GM23338 (cell line): ENCODE data around the gene EPHA6. TPM values are rescaled to one million over a fixed set of nuclear protein-coding genes. Genes with fewer than 3 reads are reported as not detected.

Experiments
- ATAC-seq: fragments of 200-7000 bp; cut with Tn5 transposase; 3 replicates; pipeline ENCODE4 v1.9.1; 2020
- DNase-seq: peaks from one replicate; pipeline ENCODE4 v3.0.0-alpha.2; 2015; ENCODE audit warnings: low spot score
- H2AFZ ChIP-seq: fragments of 200-600 bp; sonication (generic); 2 replicates; pipeline ENCODE4 v1.8.0; 2016; ENCODE audit warnings: antibody characterized with exemption, mild to moderate bottlenecking, moderate library complexity
- H3F3A ChIP-seq: fragments of 200-600 bp; sonication (generic); replicated peaks from 2 replicates; pipeline ENCODE4 v1.8.0; 2017; ENCODE audit warnings: antibody characterized with exemption, mixed run types, low read depth
- H3K27ac ChIP-seq: fragments of 200-600 bp; sonication (generic); 2 replicates; pipeline ENCODE4 v1.6.1; 2016; ENCODE audit warnings: low read depth
- H3K27me3 ChIP-seq: fragments of 200-600 bp; sonication (generic); 2 replicates; pipeline ENCODE4 v1.8.0; 2016; ENCODE audit warnings: mild to moderate bottlenecking, mixed run types, moderate library complexity; ENCODE audit not compliant: insufficient read depth
- H3K36me3 ChIP-seq: fragments of 200-600 bp; sonication (generic); 2 replicates; pipeline ENCODE4 v1.8.0; 2016; ENCODE audit warnings: mild to moderate bottlenecking; ENCODE audit not compliant: insufficient read depth
- H3K4me1 ChIP-seq: fragments of 200-600 bp; sonication (generic); 2 replicates; pipeline ENCODE4 v1.8.0; 2016; ENCODE audit warnings: mild to moderate bottlenecking, moderate library complexity; ENCODE audit not compliant: insufficient read depth
- H3K4me2 ChIP-seq: fragments of 200-600 bp; sonication (generic); 2 replicates; pipeline ENCODE4 v1.7.1; 2017; ENCODE audit warnings: mixed run types
- H3K4me3 ChIP-seq: fragments of 200-600 bp; sonication (generic); 2 replicates; pipeline ENCODE4 v1.6.1; 2016; ENCODE audit warnings: mixed run types
- H3K79me2 ChIP-seq: fragments of 200-600 bp; sonication (generic); replicated peaks from 2 replicates; pipeline ENCODE4 v1.8.0; 2017; ENCODE audit warnings: mild to moderate bottlenecking; ENCODE audit not compliant: insufficient read depth
- H3K9me2 ChIP-seq: fragments of 200-600 bp; sonication (generic); 2 replicates; pipeline ENCODE4 v1.8.0; 2017; ENCODE audit not compliant: insufficient read depth
- H4K20me1 ChIP-seq: fragments of 200-600 bp; sonication (generic); replicated peaks from 2 replicates; pipeline ENCODE4 v1.8.0; 2017; ENCODE audit warnings: mild to moderate bottlenecking; ENCODE audit not compliant: insufficient read depth
- H3K27ac Mint-ChIP-seq: 2 replicates; pipeline ENCODE4 v1.8.0; 2020; ENCODE audit warnings: inconsistent platforms, mild to moderate bottlenecking, moderate library complexity, mixed read lengths
- H3K27me3 Mint-ChIP-seq: 3 replicates; pipeline ENCODE4 v1.8.0; 2022; ENCODE audit warnings: low read depth, mild to moderate bottlenecking, moderate library complexity, mixed read lengths, inconsistent platforms; ENCODE audit not compliant: insufficient read depth, poor library complexity
- H3K36me3 Mint-ChIP-seq: 3 replicates; pipeline ENCODE4 v1.8.0; 2021; ENCODE audit warnings: low read depth, mild to moderate bottlenecking, inconsistent platforms, moderate library complexity, mixed read lengths
- H3K4me1 Mint-ChIP-seq: 3 replicates; pipeline ENCODE4 v1.8.0; 2020; ENCODE audit warnings: mild to moderate bottlenecking, inconsistent platforms, mixed read lengths
- H3K4me3 Mint-ChIP-seq: 3 replicates; pipeline ENCODE4 v1.8.0; 2021; ENCODE audit warnings: moderate library complexity, mild to moderate bottlenecking, inconsistent platforms, mixed read lengths
- H3K9me3 Mint-ChIP-seq: 3 replicates; pipeline ENCODE4 v1.8.0; 2020; ENCODE audit warnings: moderate library complexity, mild to moderate bottlenecking, inconsistent platforms, mixed read lengths
- CREB1 ChIP-seq: fragments of 250-450 bp; sonication (Bioruptor Pico); IDR thresholded peaks from 2 replicates; pipeline ENCODE4 v1.5.0; 2020; ENCODE audit warnings: low read depth, mild to moderate bottlenecking, moderate library complexity
- CTCF ChIP-seq, 2 experiments: fragments of 200-600 bp in 1 of 2; sonication (generic) in 1 of 2; conservative IDR thresholded peaks; 2 replicates each; pipeline versions ENCODE4 v1.5.1 to v1.6.1; 2016 to 2017; ENCODE audit warnings: antibody characterized with exemption in 2 of 2, low read depth in 2 of 2, mild to moderate bottlenecking in 2 of 2, moderate library complexity in 1 of 2
- ETS1 ChIP-seq: IDR thresholded peaks from 2 replicates; pipeline ENCODE4 v1.6.1; 2016; ENCODE audit warnings: antibody characterized with exemption
- EZH2 ChIP-seq: fragments of 200-600 bp; sonication (generic); IDR thresholded peaks from one replicate; pipeline ENCODE4 v1.8.0; 2017; ENCODE audit warnings: antibody characterized with exemption, mild to moderate bottlenecking, low read depth; ENCODE audit not compliant: unreplicated experiment
- EZH2phosphoT487 ChIP-seq: fragments of 200-600 bp; sonication (generic); IDR thresholded peaks from one replicate; pipeline ENCODE4 v1.8.1; 2018; ENCODE audit warnings: antibody characterized with exemption; ENCODE audit not compliant: unreplicated experiment
- JUNB ChIP-seq: IDR thresholded peaks from one replicate; pipeline ENCODE4 v1.6.1; 2016; ENCODE audit warnings: antibody characterized with exemption; ENCODE audit not compliant: unreplicated experiment
- NANOG ChIP-seq: IDR thresholded peaks from 2 replicates; pipeline ENCODE4 v1.6.1; 2016; ENCODE audit warnings: antibody characterized with exemption, borderline replicate concordance
- POLR2AphosphoS5 ChIP-seq: IDR thresholded peaks from 2 replicates; pipeline ENCODE4 v1.6.1; 2016; ENCODE audit warnings: antibody characterized with exemption, low read depth
- REST ChIP-seq: IDR thresholded peaks from one replicate; pipeline ENCODE4 v1.6.1; 2018; ENCODE audit warnings: antibody characterized with exemption; ENCODE audit not compliant: unreplicated experiment
- STAT1 ChIP-seq: IDR thresholded peaks from one replicate; pipeline ENCODE4 v1.6.1; 2016; ENCODE audit warnings: antibody characterized with exemption; ENCODE audit not compliant: unreplicated experiment
- ZNF114 ChIP-seq: fragments of 250-450 bp; sonication (Bioruptor Pico); IDR thresholded peaks from 2 replicates; pipeline ENCODE4 v1.5.0; 2020; ENCODE audit warnings: mild to moderate bottlenecking, moderate library complexity
- ZNF331 ChIP-seq: fragments of 250-450 bp; sonication (Bioruptor Pico); IDR thresholded peaks from 2 replicates; pipeline ENCODE4 v1.5.0; 2020; ENCODE audit warnings: low read depth, mild to moderate bottlenecking, moderate library complexity
- polyA plus RNA-seq: library from polyadenylated mRNA; unstranded; fragments of >200 nt; fragmentation: Nextera tagmentation; extraction: Ambion mirVana; gene quantifications from 2 replicates; pipeline ENCODE4 v1.2.1, GENCODE V29; 2016
- total RNA-seq: library from RNA; depleted of rRNA; stranded (reverse); fragments of >200 nt; shearing (Covaris generic); gene quantifications from 2 replicates; pipeline ENCODE4 v1.2.3, GENCODE V29; 2014

The EPHA6 gene
- total and polyA plus RNA-seq, 2 experiments from 2014 or later = 0.37 to 2.6 TPM

GRCh38 chr3:97391167-97391566 lies 576.8 kb downstream of the EPHA6 start:
- Histone ChIP-seq H3F3A (no peaks in the 10 kb centered on the region), H3K4me2 (no peak overlapping the region), H3K4me1 (peaks cover 23% of the 10 kb centered on the region), H3K4me3 (no peak overlapping the region), H3K79me2 (no peaks in the 10 kb centered on the region), H3K36me3 (0 out of 2 replicates have a peak, but pooled peaks cover 3% of the 10 kb centered on the region), H4K20me1 (no peaks in the 10 kb centered on the region), H3K27me3 (no peaks in the 10 kb centered on the region), H3K27ac (no peak overlapping the region), H3K9me2 (no peaks in the 10 kb centered on the region), H2AFZ (no peak overlapping the region)
- no peak for DNase-seq
- Mint-ChIP-seq H3K9me3 (peaks cover 26% of the 10 kb centered on the region), H3K4me3 (no peak overlapping the region), H3K27ac (no peak overlapping the region; the same call in 1 of the 2 replicates), H3K27me3 (peaks cover 3% of the 10 kb centered on the region), H3K36me3 (peaks cover 27% of the 10 kb centered on the region), H3K4me1 (peaks cover 15% of the 10 kb centered on the region)
- TF ChIP-seq ETS1 (no peak), EZH2 (no peak), ZNF331 (CRISPR knock-in tag) (no peak), CREB1 (CRISPR knock-in tag) (no peak), STAT1 (no peak), EZH2phosphoT487 (no peak)
- ATAC-seq = no peak

- Mint-ChIP-seq H3K4me3 (no peak overlapping the region), H3K27me3 (peaks cover 2% of the 10 kb centered on the region), H3K4me1 (peaks cover 12% of the 10 kb centered on the region; the same call in 2 of the 3 replicates), H3K9me3 (no peaks in the 10 kb centered on the region), H3K36me3 (no peaks in the 10 kb centered on the region), H3K27ac (no peak overlapping the region; the same call in 1 of the 2 replicates)
- Histone ChIP-seq H3F3A (no peaks in the 10 kb centered on the region), H3K4me3 (no peak overlapping the region), H2AFZ (no peak overlapping the region), H3K79me2 (no peaks in the 10 kb centered on the region), H3K36me3 (no peaks in the 10 kb centered on the region), H3K9me2 (0 out of 2 replicates have a peak, but pooled peaks cover 3% of the 10 kb centered on the region), H3K27ac (no peak overlapping the region), H3K4me1 (no peaks in the 10 kb centered on the region; the same call in 1 of the 2 replicates), H3K4me2 (no peak overlapping the region), H4K20me1 (no peaks in the 10 kb centered on the region), H3K27me3 (no peaks in the 10 kb centered on the region)
- ATAC-seq (no peak), DNase-seq (no peak)
- TF ChIP-seq CREB1 (CRISPR knock-in tag) (no peak), NANOG (no peak), EZH2 (no peak), JUNB (no peak), CTCF (conservative IDR thresholded peaks at IDR 0.05; ENCODE audit: low read depth in 2 of 2) (no peak), REST (no peak), POLR2AphosphoS5 (no peak), EZH2phosphoT487 (no peak), STAT1 (no peak), ZNF114 (CRISPR knock-in tag) (no peak)
Measured at GRCh38 chr3:97409612-97410011, 595.2 kb downstream of the EPHA6 start.
